HepG2 (cell line): Measurements from ENCODE around the gene ASB5. TPM values are rescaled to one million over a fixed set of nuclear protein-coding genes. Genes with fewer than 3 reads are reported as not detected.

Experiments
- AGO1 ChIP-seq: fragments of 200-400 bp; formaldehyde crosslinking; IDR thresholded peaks from 2 replicates; pipeline ENCODE4 v1.6.1; 2017; ENCODE audit warnings: mild to moderate bottlenecking, low read depth, low read length, moderate library complexity; ENCODE audit not compliant: poor library complexity, severe bottlenecking
- MIER3 ChIP-seq: IDR thresholded peaks from 2 replicates; pipeline ENCODE4 v1.6.1; 2016; ENCODE audit warnings: missing compliant biosample characterization, borderline replicate concordance
- NFKB2 ChIP-seq: sonication (generic); formaldehyde crosslinking; IDR thresholded peaks from 2 replicates; pipeline ENCODE4 v1.4.0; 2020; ENCODE audit warnings: missing genetic modification reagents, borderline replicate concordance
- SP140L ChIP-seq: sonication (generic); formaldehyde crosslinking; IDR thresholded peaks from 2 replicates; pipeline ENCODE4 v1.4.0; 2020; ENCODE audit warnings: missing genetic modification reagents, borderline replicate concordance
- SUZ12 ChIP-seq: fragments of 150-350 bp; IDR thresholded peaks from 2 replicates; pipeline ENCODE4 v1.6.1; 2014; ENCODE audit warnings: low read depth, low read length
- TAF15 ChIP-seq: fragments of 200-400 bp; formaldehyde crosslinking; IDR thresholded peaks from one replicate; pipeline ENCODE4 v1.6.1; 2018; ENCODE audit warnings: mild to moderate bottlenecking, low read depth, low read length; ENCODE audit not compliant: poor library complexity, severe bottlenecking
- XBP1 ChIP-seq: sonication (generic); formaldehyde crosslinking; IDR thresholded peaks from 2 replicates; pipeline ENCODE4 v1.5.0; 2020; ENCODE audit warnings: missing genetic modification reagents
- ZNF501 ChIP-seq: sonication (generic); formaldehyde crosslinking; IDR thresholded peaks from 2 replicates; pipeline ENCODE4 v1.5.1; 2020; ENCODE audit warnings: mild to moderate bottlenecking, moderate library complexity, missing genetic modification reagents
- ZNF569 ChIP-seq: sonication (generic); formaldehyde crosslinking; IDR thresholded peaks from 2 replicates; pipeline ENCODE4 v1.5.0; 2020; ENCODE audit warnings: mild to moderate bottlenecking, missing genetic modification reagents, moderate library complexity, borderline replicate concordance
- polyA plus RNA-seq, 8 experiments: library from polyadenylated mRNA; depleted of rRNA in 3 of 8; stranded (reverse) in 7 of 8; unstranded in 1 of 8; fragments of >200 nt; fragmentation: Illumina TruSeq in 4 of 8; extraction: Trizol in 4 of 8; gene quantifications; 2 replicates each; pipeline versions ENCODE4 v1.2.1 to v1.2.3, GENCODE V29; 2011 to 2016; ENCODE audit warnings: low read depth in 4 of 8, missing spikeins in 1 of 8, mixed read lengths in 1 of 8; ENCODE audit not compliant: insufficient read depth in 1 of 8
- total RNA-seq, 5 experiments: library from RNA; depleted of rRNA; stranded (reverse); fragments of >200 nt; fragmentation: Illumina TruSeq; extraction: Trizol; gene quantifications; 2 replicates each; pipeline ENCODE4 v1.2.3, GENCODE V29; 2016; ENCODE audit warnings: low read depth in 1 of 5
- TF ChIP-seq, protein P1 (sequence below), 2 experiments: sonication (generic) in 1 of 2; formaldehyde crosslinking in 1 of 2; IDR thresholded peaks; 2 replicates each; pipeline versions ENCODE4 v1.5.1 to v1.6.1; 2011 to 2020; ENCODE audit warnings: borderline replicate concordance in 1 of 2, low read depth in 1 of 2, low read length in 1 of 2, mild to moderate bottlenecking in 1 of 2, missing genetic modification reagents in 1 of 2, moderate library complexity in 1 of 2
- TF ChIP-seq, protein P2 (sequence below): sonication (generic); formaldehyde crosslinking; IDR thresholded peaks from 2 replicates; pipeline ENCODE4 v1.4.0; 2020; ENCODE audit warnings: missing genetic modification reagents
- TF ChIP-seq, protein P3 (sequence below): sonication (generic); formaldehyde crosslinking; IDR thresholded peaks from 2 replicates; pipeline ENCODE4 v1.5.0; 2020; ENCODE audit warnings: mild to moderate bottlenecking, missing genetic modification reagents, borderline replicate concordance
- TF ChIP-seq, protein P4 (sequence below): IDR thresholded peaks from 2 replicates; pipeline ENCODE4 v1.6.1; 2016; ENCODE audit warnings: mild to moderate bottlenecking, missing biosample characterization, missing genetic modification reagents
- TF ChIP-seq, protein P5 (sequence below): sonication (generic); formaldehyde crosslinking; IDR thresholded peaks from 2 replicates; pipeline ENCODE4 v1.5.0; 2020; ENCODE audit warnings: missing genetic modification reagents, mild to moderate bottlenecking, borderline replicate concordance

Gene ASB5
- total and polyA plus RNA-seq, 2 of the 13 experiments (the other 11 are each of a cell fraction or from before 2014, with no cell fraction given): not detected

DNA sequence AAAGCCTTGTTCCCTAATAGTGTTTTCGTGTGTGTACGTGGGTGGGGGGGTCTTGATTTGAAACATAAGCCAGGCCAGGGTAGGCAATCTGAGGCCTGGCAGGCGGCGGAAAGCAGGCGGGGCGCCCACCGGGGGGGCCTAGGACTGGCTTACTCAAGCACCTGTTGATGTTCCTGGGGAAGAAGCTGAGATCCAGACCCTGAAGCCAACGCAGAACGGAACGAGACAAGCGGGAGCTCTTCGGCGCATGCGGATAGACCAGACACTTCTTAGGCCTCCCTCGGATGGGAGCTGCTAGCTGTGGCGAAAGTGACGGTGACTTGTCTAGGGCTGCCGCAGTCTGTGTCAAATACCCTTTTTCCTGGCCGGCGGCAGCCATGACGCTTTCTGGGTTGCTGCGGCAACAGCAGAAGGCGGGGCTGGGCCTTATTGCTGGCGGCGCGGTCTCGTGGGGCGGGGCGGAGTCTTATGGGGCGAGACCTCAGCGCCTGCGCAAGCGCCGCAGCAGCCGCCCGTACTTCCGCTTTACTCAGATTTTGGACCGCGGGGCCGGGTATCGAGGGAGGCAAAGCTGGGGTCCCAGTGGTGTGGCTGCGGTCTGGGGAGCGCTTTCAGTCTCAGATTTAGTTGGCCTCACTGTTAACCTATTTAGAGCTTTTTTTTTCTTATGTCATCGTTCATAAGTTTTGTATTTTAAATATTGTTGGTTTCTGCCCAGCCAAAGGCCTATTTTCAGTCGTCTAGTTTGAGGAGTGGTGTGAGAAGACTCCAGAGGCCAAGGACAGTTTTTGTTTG lies 73.6 kb downstream of the ASB5 start, which contains the start of gene SPATA4 (continued):
- TF ChIP-seq TAF15 (no peak), AGO1 (no peak), MIER3 (peak; percentile 29; the same call in 1 of the 2 replicates), NFKB2 (CRISPR knock-in tag) (peak; percentile 41; the same call in 1 of the 2 replicates), ZNF501 (CRISPR knock-in tag) (peak; percentile 58; the same call in 1 of the 2 replicates), SUZ12 (no peak), SP140L (CRISPR knock-in tag) (no peak), XBP1 (no peak), ZNF569 (no peak)
- TF ChIP-seq, protein P1, sequence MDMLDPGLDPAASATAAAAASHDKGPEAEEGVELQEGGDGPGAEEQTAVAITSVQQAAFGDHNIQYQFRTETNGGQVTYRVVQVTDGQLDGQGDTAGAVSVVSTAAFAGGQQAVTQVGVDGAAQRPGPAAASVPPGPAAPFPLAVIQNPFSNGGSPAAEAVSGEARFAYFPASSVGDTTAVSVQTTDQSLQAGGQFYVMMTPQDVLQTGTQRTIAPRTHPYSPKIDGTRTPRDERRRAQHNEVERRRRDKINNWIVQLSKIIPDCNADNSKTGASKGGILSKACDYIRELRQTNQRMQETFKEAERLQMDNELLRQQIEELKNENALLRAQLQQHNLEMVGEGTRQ (IDR thresholded peaks at IDR 0.05; ENCODE audit: low read depth, low read length): no peak
- TF ChIP-seq, protein P1 (CRISPR knock-in tag; IDR thresholded peaks at IDR 0.05; ENCODE audit: borderline replicate concordance): no peak
- TF ChIP-seq, protein P2, sequence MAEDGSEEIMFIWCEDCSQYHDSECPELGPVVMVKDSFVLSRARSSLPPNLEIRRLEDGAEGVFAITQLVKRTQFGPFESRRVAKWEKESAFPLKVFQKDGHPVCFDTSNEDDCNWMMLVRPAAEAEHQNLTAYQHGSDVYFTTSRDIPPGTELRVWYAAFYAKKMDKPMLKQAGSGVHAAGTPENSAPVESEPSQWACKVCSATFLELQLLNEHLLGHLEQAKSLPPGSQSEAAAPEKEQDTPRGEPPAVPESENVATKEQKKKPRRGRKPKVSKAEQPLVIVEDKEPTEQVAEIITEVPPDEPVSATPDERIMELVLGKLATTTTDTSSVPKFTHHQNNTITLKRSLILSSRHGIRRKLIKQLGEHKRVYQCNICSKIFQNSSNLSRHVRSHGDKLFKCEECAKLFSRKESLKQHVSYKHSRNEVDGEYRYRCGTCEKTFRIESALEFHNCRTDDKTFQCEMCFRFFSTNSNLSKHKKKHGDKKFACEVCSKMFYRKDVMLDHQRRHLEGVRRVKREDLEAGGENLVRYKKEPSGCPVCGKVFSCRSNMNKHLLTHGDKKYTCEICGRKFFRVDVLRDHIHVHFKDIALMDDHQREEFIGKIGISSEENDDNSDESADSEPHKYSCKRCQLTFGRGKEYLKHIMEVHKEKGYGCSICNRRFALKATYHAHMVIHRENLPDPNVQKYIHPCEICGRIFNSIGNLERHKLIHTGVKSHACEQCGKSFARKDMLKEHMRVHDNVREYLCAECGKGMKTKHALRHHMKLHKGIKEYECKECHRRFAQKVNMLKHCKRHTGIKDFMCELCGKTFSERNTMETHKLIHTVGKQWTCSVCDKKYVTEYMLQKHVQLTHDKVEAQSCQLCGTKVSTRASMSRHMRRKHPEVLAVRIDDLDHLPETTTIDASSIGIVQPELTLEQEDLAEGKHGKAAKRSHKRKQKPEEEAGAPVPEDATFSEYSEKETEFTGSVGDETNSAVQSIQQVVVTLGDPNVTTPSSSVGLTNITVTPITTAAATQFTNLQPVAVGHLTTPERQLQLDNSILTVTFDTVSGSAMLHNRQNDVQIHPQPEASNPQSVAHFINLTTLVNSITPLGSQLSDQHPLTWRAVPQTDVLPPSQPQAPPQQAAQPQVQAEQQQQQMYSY: no peak
- TF ChIP-seq, protein P3, sequence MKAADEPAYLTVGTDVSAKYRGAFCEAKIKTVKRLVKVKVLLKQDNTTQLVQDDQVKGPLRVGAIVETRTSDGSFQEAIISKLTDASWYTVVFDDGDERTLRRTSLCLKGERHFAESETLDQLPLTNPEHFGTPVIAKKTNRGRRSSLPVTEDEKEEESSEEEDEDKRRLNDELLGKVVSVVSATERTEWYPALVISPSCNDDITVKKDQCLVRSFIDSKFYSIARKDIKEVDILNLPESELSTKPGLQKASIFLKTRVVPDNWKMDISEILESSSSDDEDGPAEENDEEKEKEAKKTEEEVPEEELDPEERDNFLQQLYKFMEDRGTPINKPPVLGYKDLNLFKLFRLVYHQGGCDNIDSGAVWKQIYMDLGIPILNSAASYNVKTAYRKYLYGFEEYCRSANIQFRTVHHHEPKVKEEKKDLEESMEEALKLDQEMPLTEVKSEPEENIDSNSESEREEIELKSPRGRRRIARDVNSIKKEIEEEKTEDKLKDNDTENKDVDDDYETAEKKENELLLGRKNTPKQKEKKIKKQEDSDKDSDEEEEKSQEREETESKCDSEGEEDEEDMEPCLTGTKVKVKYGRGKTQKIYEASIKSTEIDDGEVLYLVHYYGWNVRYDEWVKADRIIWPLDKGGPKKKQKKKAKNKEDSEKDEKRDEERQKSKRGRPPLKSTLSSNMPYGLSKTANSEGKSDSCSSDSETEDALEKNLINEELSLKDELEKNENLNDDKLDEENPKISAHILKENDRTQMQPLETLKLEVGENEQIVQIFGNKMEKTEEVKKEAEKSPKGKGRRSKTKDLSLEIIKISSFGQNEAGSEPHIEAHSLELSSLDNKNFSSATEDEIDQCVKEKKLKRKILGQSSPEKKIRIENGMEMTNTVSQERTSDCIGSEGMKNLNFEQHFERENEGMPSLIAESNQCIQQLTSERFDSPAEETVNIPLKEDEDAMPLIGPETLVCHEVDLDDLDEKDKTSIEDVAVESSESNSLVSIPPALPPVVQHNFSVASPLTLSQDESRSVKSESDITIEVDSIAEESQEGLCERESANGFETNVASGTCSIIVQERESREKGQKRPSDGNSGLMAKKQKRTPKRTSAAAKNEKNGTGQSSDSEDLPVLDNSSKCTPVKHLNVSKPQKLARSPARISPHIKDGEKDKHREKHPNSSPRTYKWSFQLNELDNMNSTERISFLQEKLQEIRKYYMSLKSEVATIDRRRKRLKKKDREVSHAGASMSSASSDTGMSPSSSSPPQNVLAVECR (CRISPR knock-in tag): peak; percentile 74
- TF ChIP-seq, protein P4, sequence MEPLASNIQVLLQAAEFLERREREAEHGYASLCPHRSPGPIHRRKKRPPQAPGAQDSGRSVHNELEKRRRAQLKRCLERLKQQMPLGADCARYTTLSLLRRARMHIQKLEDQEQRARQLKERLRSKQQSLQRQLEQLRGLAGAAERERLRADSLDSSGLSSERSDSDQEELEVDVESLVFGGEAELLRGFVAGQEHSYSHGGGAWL (CRISPR knock-in tag): no peak
- TF ChIP-seq, protein P5, sequence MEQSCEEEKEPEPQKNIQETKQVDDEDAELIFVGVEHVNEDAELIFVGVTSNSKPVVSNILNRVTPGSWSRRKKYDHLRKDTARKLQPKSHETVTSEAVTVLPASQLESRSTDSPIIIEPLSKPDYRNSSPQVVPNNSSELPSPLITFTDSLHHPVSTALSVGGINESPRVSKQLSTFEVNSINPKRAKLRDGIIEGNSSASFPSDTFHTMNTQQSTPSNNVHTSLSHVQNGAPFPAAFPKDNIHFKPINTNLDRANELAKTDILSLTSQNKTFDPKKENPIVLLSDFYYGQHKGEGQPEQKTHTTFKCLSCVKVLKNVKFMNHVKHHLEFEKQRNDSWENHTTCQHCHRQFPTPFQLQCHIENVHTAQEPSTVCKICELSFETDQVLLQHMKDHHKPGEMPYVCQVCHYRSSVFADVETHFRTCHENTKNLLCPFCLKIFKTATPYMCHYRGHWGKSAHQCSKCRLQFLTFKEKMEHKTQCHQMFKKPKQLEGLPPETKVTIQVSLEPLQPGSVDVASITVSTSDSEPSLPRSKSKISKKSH: no peak
